ENCODE measurements around the gene MAB21L2. TPM values are rescaled to one million over a fixed set of nuclear protein-coding genes. Genes with fewer than 3 reads are reported as not detected.
A peak's percentile ranks its signal among the peaks of the same experiment; 100 is the strongest.

The MAB21L2 gene
- total RNA-seq, 1 donor from 2014 or later, result 0.13 TPM

GRCh38 chr4:150574678-150575077 lies 7.3 kb upstream of the MAB21L2 start:
- no peak for DNase-seq (ENCODE audit: low read depth in 2 of 2)

DNA sequence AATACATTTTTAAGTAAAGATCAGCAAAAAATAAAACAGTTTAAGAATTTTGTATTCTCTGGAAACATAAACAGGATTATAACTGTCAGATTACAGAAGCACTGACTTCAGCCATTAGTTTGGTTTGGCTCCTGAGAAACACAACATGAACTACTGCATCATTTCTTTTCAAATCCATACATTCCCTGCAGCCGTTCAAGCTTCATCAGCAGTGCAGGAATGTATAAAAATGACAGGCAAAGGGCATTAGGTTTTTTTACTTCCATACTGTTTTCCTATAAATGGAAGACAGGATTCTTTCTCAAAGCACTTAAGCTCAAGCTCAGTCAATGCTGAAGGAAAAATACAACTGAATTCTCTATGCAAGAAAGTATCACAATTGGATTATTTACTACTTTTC lies 4.2 kb upstream of the MAB21L2 start:
- DNase-seq (ENCODE audit: low read depth in 2 of 2), result no peak

GRCh38 chr4:150578745-150579501 lies 3.0 kb upstream of the MAB21L2 start:
- peak in 1 of 2 donors; percentile 16 for DNase-seq (ENCODE audit: low read depth in 2 of 2)

DNA sequence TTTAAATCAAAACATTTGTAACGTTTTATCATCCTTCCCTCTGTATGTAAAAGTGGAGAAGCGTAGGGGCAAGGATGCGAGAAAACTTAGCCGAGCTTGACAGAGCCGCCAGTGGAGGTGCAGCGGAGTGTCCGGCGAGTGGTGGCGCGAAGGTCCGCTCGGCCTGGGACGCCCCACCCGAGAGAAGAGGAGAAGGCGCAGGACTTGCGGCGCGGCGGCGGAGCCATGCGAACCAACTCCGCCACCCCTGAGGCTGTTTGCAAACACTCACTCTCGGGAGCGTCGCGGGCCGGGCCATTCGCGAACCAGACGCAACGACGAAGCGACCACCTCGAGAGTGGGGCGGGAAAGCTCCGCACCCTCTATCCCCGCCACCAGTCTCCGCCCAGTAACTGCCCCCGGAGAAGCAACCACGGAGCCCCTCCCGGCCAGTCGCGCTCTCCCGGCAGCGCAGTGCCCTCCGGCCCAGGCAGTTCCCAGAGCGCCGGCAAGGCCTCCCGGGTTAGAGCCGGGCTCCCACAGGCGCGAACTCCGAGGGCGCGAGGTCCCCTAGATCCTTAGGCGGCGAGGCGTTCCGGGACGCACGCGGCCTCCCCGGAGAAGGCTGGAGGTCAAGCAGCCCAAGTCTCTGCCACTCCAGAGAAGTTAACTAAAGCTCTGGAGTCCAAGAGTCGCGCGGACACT lies 2.3 kb upstream of the MAB21L2 start:
- DNase-seq (ENCODE audit: low read depth in 2 of 2), result peak in 1 of 2 donors; percentile 37

GRCh38 chr4:150580306-150580705 lies 1.6 kb upstream of the MAB21L2 start:
- no peak for DNase-seq (ENCODE audit: low read depth in 2 of 2)

- no peak for DNase-seq (ENCODE audit: low read depth in 2 of 2)
These were observed 820 bp upstream of the MAB21L2 start for GRCh38 chr4:150581056-150581605.

GRCh38 chr4:150581641-150582051 lies 305 bp upstream of the MAB21L2 start:
- DNase-seq (ENCODE audit: low read depth in 2 of 2), result peak; percentile 40 to 87

GRCh38 chr4:150582873-150583286 lies 929 bp downstream of the MAB21L2 start:
- DNase-seq (ENCODE audit: low read depth in 2 of 2), result peak; percentile 24 to 64

DNA sequence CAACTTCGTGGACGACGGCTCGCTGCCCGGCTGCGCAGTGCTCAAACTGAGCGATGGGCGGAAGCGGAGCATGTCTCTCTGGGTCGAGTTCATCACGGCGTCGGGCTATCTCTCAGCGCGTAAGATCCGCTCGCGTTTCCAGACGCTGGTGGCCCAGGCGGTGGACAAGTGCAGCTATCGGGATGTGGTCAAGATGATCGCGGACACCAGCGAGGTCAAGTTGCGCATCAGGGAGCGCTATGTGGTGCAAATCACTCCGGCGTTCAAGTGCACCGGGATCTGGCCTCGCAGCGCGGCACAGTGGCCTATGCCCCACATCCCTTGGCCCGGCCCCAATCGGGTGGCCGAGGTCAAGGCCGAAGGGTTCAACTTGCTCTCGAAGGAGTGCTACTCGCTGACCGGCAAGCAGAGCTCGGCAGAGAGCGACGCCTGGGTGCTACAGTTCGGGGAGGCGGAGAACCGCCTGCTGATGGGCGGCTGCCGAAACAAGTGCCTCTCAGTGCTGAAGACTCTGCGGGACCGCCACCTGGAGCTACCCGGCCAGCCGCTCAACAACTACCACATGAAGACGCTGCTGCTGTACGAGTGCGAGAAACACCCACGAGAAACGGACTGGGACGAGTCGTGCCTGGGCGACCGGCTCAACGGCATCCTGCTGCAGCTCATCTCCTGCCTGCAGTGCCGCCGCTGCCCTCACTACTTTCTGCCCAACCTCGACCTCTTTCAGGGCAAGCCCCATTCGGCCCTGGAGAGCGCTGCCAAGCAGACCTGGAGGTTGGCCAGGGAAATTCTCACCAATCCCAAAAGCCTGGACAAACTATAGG lies 1.5 kb downstream of the MAB21L2 start:
- DNase-seq (ENCODE audit: low read depth in 2 of 2), result peak in 1 of 2 donors; percentile 73

- peak in 1 of 2 donors; percentile 4 for DNase-seq (ENCODE audit: low read depth in 2 of 2)
These were observed 2.4 kb downstream of the MAB21L2 start for GRCh38 chr4:150584111-150584915.

GRCh38 chr4:150585611-150586010 lies 3.7 kb downstream of the MAB21L2 start:
- DNase-seq (ENCODE audit: low read depth in 2 of 2), result no peak

- no peak for DNase-seq (ENCODE audit: low read depth in 2 of 2)
These were observed 4.3 kb downstream of the MAB21L2 start for GRCh38 chr4:150586162-150586810.

GRCh38 chr4:150588316-150588715 lies 6.4 kb downstream of the MAB21L2 start:
- no peak for DNase-seq (ENCODE audit: low read depth in 2 of 2)

DNA sequence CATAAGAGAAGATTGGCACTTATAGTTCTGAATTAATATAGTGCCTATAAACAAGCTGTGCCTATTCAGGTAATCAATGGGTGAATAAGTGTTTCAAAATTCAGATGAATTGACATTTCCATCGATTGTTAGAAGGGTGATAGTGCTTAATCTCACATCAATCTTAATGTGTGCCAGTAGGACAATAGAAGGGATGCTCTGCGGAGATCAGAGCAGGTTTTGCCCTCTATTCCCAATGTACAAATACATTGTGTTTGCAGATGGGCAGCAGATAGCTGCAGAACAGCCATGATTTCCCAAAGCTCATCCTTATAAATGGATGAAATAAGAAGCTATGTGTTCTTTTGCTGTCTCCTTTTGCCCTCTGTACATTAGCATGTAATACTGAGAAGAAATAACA lies 7.2 kb downstream of the MAB21L2 start:
- no peak for DNase-seq (ENCODE audit: low read depth in 2 of 2)

- DNase-seq (ENCODE audit: low read depth in 2 of 2), result no peak
These were observed 8.7 kb downstream of the MAB21L2 start for GRCh38 chr4:150590631-150591030.

GRCh38 chr4:150591406-150591805 lies 9.5 kb downstream of the MAB21L2 start:
- no peak for DNase-seq (ENCODE audit: low read depth in 2 of 2)

DNA sequence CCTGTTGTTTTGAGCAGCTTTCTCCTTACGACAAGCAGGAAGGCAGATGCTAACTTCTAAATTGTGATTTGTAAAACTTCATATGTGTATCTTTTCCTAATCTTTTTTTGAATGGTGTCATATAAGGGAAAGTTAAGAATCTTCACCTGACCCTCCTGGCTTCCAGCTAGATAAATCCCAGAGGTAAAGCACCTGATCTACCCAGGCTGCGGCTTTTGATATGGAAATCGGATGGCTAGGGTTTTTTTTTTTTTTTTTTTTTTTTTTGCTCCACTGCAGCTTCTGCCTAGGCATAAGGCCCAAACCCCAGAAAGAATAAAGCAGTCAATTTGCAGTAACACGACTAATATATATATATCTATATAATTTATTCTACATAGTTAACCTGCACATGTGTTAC lies 10.0 kb downstream of the MAB21L2 start:
- no peak for DNase-seq (ENCODE audit: low read depth in 2 of 2)

GRCh38 chr4:150593996-150594395 lies 12.0 kb downstream of the MAB21L2 start:
- peak; percentile 34 to 40 for DNase-seq (ENCODE audit: low read depth in 2 of 2)

- no peak for DNase-seq (ENCODE audit: low read depth in 2 of 2)
These were observed 17.0 kb downstream of the MAB21L2 start for GRCh38 chr4:150598909-150599308.

- DNase-seq (ENCODE audit: low read depth in 2 of 2), result no peak
These were observed 17.6 kb downstream of the MAB21L2 start for GRCh38 chr4:150599547-150599946.

All from dermis microvascular lymphatic vessel endothelial cell (primary cell).